Measurements from ENCODE around the gene SLC39A5. TPM values are rescaled to one million over a fixed set of nuclear protein-coding genes. Genes with fewer than 3 reads are reported as not detected.

SLC39A5 gene
- total RNA-seq, 1 donor from 2014 or later: 65.2 TPM

GRCh38 chr12:56247923-56248322, 18.1 kb downstream of the SLC39A5 start:
- no peak overlapping the region for H3K4me3 Mint-ChIP-seq (ENCODE audit: low read depth)
- H3K9me3 Mint-ChIP-seq (ENCODE audit: low read depth): no peaks in the 10 kb centered on the region
- H3K27ac Mint-ChIP-seq: no peak overlapping the region
- no peak for TF ChIP-seq CTCF (IDR thresholded peaks at IDR 0.05; ENCODE audit: unreplicated experiment)
- H3K27me3 Mint-ChIP-seq: no peaks in the 10 kb centered on the region
- no peak for DNase-seq (ENCODE audit: low spot score, unreplicated experiment)
- H3K36me3 Mint-ChIP-seq (ENCODE audit: insufficient read depth): peaks cover 25% of the 10 kb centered on the region
- no peaks in the 10 kb centered on the region for H3K4me1 Mint-ChIP-seq (ENCODE audit: low read depth)

GRCh38 chr12:56248711-56249110, 18.9 kb downstream of the SLC39A5 start:
- Mint-ChIP-seq H3K27me3 (no peaks in the 10 kb centered on the region), H3K4me1 (ENCODE audit: low read depth) (no peaks in the 10 kb centered on the region), H3K9me3 (ENCODE audit: low read depth) (no peaks in the 10 kb centered on the region), H3K4me3 (ENCODE audit: low read depth) (no peak overlapping the region), H3K36me3 (ENCODE audit: insufficient read depth) (peaks cover 26% of the 10 kb centered on the region), H3K27ac (no peak overlapping the region)
- TF ChIP-seq CTCF (IDR thresholded peaks at IDR 0.05; ENCODE audit: unreplicated experiment): no peak
- no peak for DNase-seq (ENCODE audit: low spot score, unreplicated experiment)

GRCh38 chr12:56252649-56253048, 22.8 kb downstream of the SLC39A5 start:
- H3K27ac Mint-ChIP-seq: no peak overlapping the region
- peaks cover 22% of the 10 kb centered on the region for H3K36me3 Mint-ChIP-seq (ENCODE audit: insufficient read depth)
- H3K9me3 Mint-ChIP-seq (ENCODE audit: low read depth): no peaks in the 10 kb centered on the region

GRCh38 chr12:56253091-56253490, 23.2 kb downstream of the SLC39A5 start:
- H3K4me3 Mint-ChIP-seq (ENCODE audit: low read depth): no peak overlapping the region
- H3K9me3 Mint-ChIP-seq (ENCODE audit: low read depth): no peaks in the 10 kb centered on the region
- no peak for TF ChIP-seq CTCF (IDR thresholded peaks at IDR 0.05; ENCODE audit: unreplicated experiment)
- H3K36me3 Mint-ChIP-seq (ENCODE audit: insufficient read depth): peaks cover 22% of the 10 kb centered on the region
- H3K4me1 Mint-ChIP-seq (ENCODE audit: low read depth): peaks cover 9% of the 10 kb centered on the region
- H3K27me3 Mint-ChIP-seq: no peaks in the 10 kb centered on the region
- H3K27ac Mint-ChIP-seq: no peak overlapping the region
- no peak for DNase-seq (ENCODE audit: low spot score, unreplicated experiment)

More at GRCh38 chr12:56252649-56253048, 22.8 kb downstream of the SLC39A5 start:
- no peak for DNase-seq (ENCODE audit: low spot score, unreplicated experiment)
- peaks cover 9% of the 10 kb centered on the region for H3K4me1 Mint-ChIP-seq (ENCODE audit: low read depth)
- no peak overlapping the region for H3K4me3 Mint-ChIP-seq (ENCODE audit: low read depth)
- no peaks in the 10 kb centered on the region for H3K27me3 Mint-ChIP-seq
- no peak for TF ChIP-seq CTCF (IDR thresholded peaks at IDR 0.05; ENCODE audit: unreplicated experiment)

GRCh38 chr12:56255671-56256070, 25.8 kb downstream of the SLC39A5 start:
- DNase-seq (ENCODE audit: low spot score, unreplicated experiment): no peak
- Mint-ChIP-seq H3K27ac (no peak overlapping the region), H3K4me1 (ENCODE audit: low read depth) (peaks cover 14% of the 10 kb centered on the region), H3K9me3 (ENCODE audit: low read depth) (no peaks in the 10 kb centered on the region), H3K27me3 (peaks cover 5% of the 10 kb centered on the region), H3K4me3 (ENCODE audit: low read depth) (no peak overlapping the region), H3K36me3 (ENCODE audit: insufficient read depth) (peaks cover 20% of the 10 kb centered on the region)
- no peak for TF ChIP-seq CTCF (IDR thresholded peaks at IDR 0.05; ENCODE audit: unreplicated experiment)

All from progenitor cell of endocrine pancreas (in vitro differentiated cells).